Liver (tissue), 9 donors: ENCODE results near the gene DRC1. TPM values are rescaled to one million over a fixed set of nuclear protein-coding genes. Genes with fewer than 3 reads are reported as not detected.
"Not testable (repeated sequence)": the region's sequence is repeated elsewhere in the genome, so short reads cannot be mapped to it uniquely, and the experiment has no call there.

ENCODE experiments used
- DNase-seq: peaks from one replicate; pipeline ENCODE4 v3.0.0-alpha.2; 2017; ENCODE audit warnings: low spot score
- H3K27ac ChIP-seq, 2 donors: one replicate each; pipeline ENCODE4 v1.7.0; 2013; ENCODE audit warnings: inconsistent platforms in 2 of 2, low read length in 2 of 2, control low read depth in 1 of 2, low read depth in 1 of 2, mild to moderate bottlenecking in 1 of 2
- H3K27me3 ChIP-seq, 4 donors: one replicate each; pipeline versions ENCODE4 v1.6.1 to v1.7.0; 2013; ENCODE audit warnings: low read length in 3 of 4, inconsistent platforms in 1 of 4, mild to moderate bottlenecking in 1 of 4, moderate library complexity in 1 of 4; ENCODE audit not compliant: control insufficient read depth in 4 of 4, insufficient read depth in 4 of 4
- H3K36me3 ChIP-seq, 4 donors: one replicate each; pipeline versions ENCODE4 v1.6.1 to v1.7.0; 2013; ENCODE audit warnings: low read length in 3 of 4, mild to moderate bottlenecking in 3 of 4, low read depth in 1 of 4, moderate library complexity in 1 of 4; ENCODE audit not compliant: control insufficient read depth in 4 of 4, insufficient read depth in 3 of 4
- H3K4me1 ChIP-seq, 4 donors: one replicate each; pipeline versions ENCODE4 v1.6.1 to v1.7.0; 2013; ENCODE audit warnings: low read length in 3 of 4, mild to moderate bottlenecking in 3 of 4, moderate library complexity in 1 of 4; ENCODE audit not compliant: control insufficient read depth in 4 of 4, insufficient read depth in 4 of 4
- H3K4me3 ChIP-seq, 3 donors: one replicate each; pipeline versions ENCODE4 v1.6.1 to v1.7.0; 2013; ENCODE audit warnings: low read length in 3 of 3, control low read depth in 1 of 3, low read depth in 1 of 3, mild to moderate bottlenecking in 1 of 3
- H3K9ac ChIP-seq, 2 donors: one replicate each; pipeline ENCODE4 v1.7.0; 2013; ENCODE audit warnings: low read length in 2 of 2, mild to moderate bottlenecking in 2 of 2, moderate library complexity in 2 of 2, control low read depth in 1 of 2, low read depth in 1 of 2
- H3K9me3 ChIP-seq, 4 donors: one replicate each; pipeline versions ENCODE4 v1.6.1 to v1.7.0; 2013; ENCODE audit warnings: low read length in 3 of 4; ENCODE audit not compliant: control insufficient read depth in 4 of 4
- ATF3 ChIP-seq: IDR thresholded peaks from 2 replicates; pipeline ENCODE4 v1.6.1; 2016; ENCODE audit warnings: antibody characterized with exemption
- CTCF ChIP-seq: fragments of 150-350 bp; IDR thresholded peaks from 2 replicates; pipeline ENCODE4 v1.5.1; 2017; ENCODE audit warnings: improper control_type of control experiment, low read depth, low read length; ENCODE audit not compliant: missing input control
- EGR1 ChIP-seq, 2 donors: IDR thresholded peaks; 2 replicates each; pipeline ENCODE4 v1.6.1; 2016 to 2018; ENCODE audit warnings: antibody characterized with exemption in 2 of 2, low read depth in 2 of 2
- FOXA1 ChIP-seq: IDR thresholded peaks from 2 replicates; pipeline ENCODE4 v1.6.1; 2016; ENCODE audit warnings: antibody characterized with exemption
- FOXA2 ChIP-seq: IDR thresholded peaks from 2 replicates; pipeline ENCODE4 v1.6.1; 2016; ENCODE audit warnings: antibody characterized with exemption
- GABPA ChIP-seq, 2 donors: IDR thresholded peaks in 1 of 2; conservative IDR thresholded peaks in 1 of 2; 2 replicates each; pipeline ENCODE4 v1.6.1; 2016; ENCODE audit warnings: antibody characterized with exemption in 2 of 2, mild to moderate bottlenecking in 1 of 2, moderate library complexity in 1 of 2
- HNF4A ChIP-seq, 2 donors: conservative IDR thresholded peaks; 2 replicates each; pipeline ENCODE4 v1.6.1; 2016; ENCODE audit warnings: antibody characterized with exemption in 2 of 2, mild to moderate bottlenecking in 2 of 2
- JUND ChIP-seq, 2 donors: IDR thresholded peaks; 2 replicates each; pipeline ENCODE4 v1.6.1; 2016; ENCODE audit warnings: antibody characterized with exemption in 2 of 2
- NR2F2 ChIP-seq: IDR thresholded peaks from 2 replicates; pipeline ENCODE4 v1.6.1; 2016; ENCODE audit warnings: antibody characterized with exemption
- REST ChIP-seq: IDR thresholded peaks from 2 replicates; pipeline ENCODE4 v1.6.1; 2016; ENCODE audit warnings: antibody characterized with exemption, mild to moderate bottlenecking
- TAF1 ChIP-seq: conservative IDR thresholded peaks from 2 replicates; pipeline ENCODE4 v1.6.1; 2016; ENCODE audit warnings: antibody characterized with exemption, mild to moderate bottlenecking
- YY1 ChIP-seq: IDR thresholded peaks from 2 replicates; pipeline ENCODE4 v1.6.1; 2016; ENCODE audit warnings: antibody characterized with exemption, mild to moderate bottlenecking
- ZBTB33 ChIP-seq: IDR thresholded peaks from 2 replicates; pipeline ENCODE4 v1.6.1; 2016; ENCODE audit warnings: antibody characterized with exemption
- WGBS: extraction: QIAGEN DNeasy Blood & Tissue Kit; methylation state at CpG from one replicate; pipeline ENCODE4 v1.1.7; 2013; 5-methylcytosine and 5-hydroxymethylcytosine counted together
- polyA plus RNA-seq, 2 donors: library from polyadenylated mRNA; stranded (reverse) in 1 of 2; unstranded in 1 of 2; fragments of 200-250 nt in 1 of 2; fragments of >200 nt in 1 of 2; fragmentation: Nextera tagmentation in 1 of 2; extraction: Ambion mirVana in 1 of 2; gene quantifications; one replicate each; pipeline versions ENCODE4 v1.2.1 to v1.2.3, GENCODE V29; 2013 to 2015
- total RNA-seq, 2 donors: library from RNA; depleted of rRNA; stranded (reverse); fragments of >200 nt; gene quantifications; one replicate each; pipeline ENCODE4 v1.2.3, GENCODE V29; 2014
- donor health status: healthy.
- donor health status: healthy.
- donor health status: healthy.
- donor health status: healthy.
- donor health status: healthy.

DRC1 gene
- total RNA-seq = under 1 TPM in 1 of 2 donors, not detected in 1; 0.28 TPM
- not detected for polyA plus RNA-seq

GRCh38 chr2:26401739-26402541, at the start of gene DRC1:
TSS of gene DRC1 (plus strand) at chr2:26401920. CDS start at chr2:26401990, 70 bp downstream.
- TF ChIP-seq CTCF (no peak), ZBTB33 (no peak), EGR1 (IDR thresholded peaks at IDR 0.05; ENCODE audit: low read depth in 2 of 2) (no peak), HNF4A (conservative IDR thresholded peaks at IDR 0.05) (no peak), REST (no peak), FOXA1 (no peak), JUND (IDR thresholded peaks at IDR 0.05) (no peak), GABPA (IDR thresholded peaks at IDR 0.05 in 1 of 2, conservative IDR thresholded peaks at IDR 0.05 in 1 of 2) (no peak)
- H3K4me3 ChIP-seq = no peak within 1 kb of the TSS

GRCh38 chr2:26352892-26353291, 48.8 kb upstream of the DRC1 start:
- no peaks in the 10 kb centered on the region for H3K9me3 ChIP-seq
- TF ChIP-seq HNF4A (conservative IDR thresholded peaks at IDR 0.05) (no peak), GABPA (IDR thresholded peaks at IDR 0.05 in 1 of 2, conservative IDR thresholded peaks at IDR 0.05 in 1 of 2) (no peak), JUND (IDR thresholded peaks at IDR 0.05) (no peak), ATF3 (no peak), FOXA1 (no peak), NR2F2 (no peak), TAF1 (no peak), FOXA2 (no peak), YY1 (no peak)
- H3K27ac ChIP-seq = no peak overlapping the region
- H3K9ac ChIP-seq = no peak overlapping the region
- no peaks in the 10 kb centered on the region for H3K27me3 ChIP-seq
- WGBS = 99% methylated on average over 1 of the region's 1 CpG
- H3K36me3 ChIP-seq = peaks cover 0 to 5% (median 0%) of the 10 kb centered on the region in 4 donors
- no peak overlapping the region for H3K4me3 ChIP-seq
- peaks cover 3 to 6% (median 4%) of the 10 kb centered on the region in 4 donors for H3K4me1 ChIP-seq
- no peak for DNase-seq

More at GRCh38 chr2:26401739-26402541, at the start of gene DRC1:
- Histone ChIP-seq H3K27ac (no peak within 1 kb of the TSS), H3K9me3 (no peaks in the 10 kb centered on the region), H3K9ac (no peak within 1 kb of the TSS), H3K4me1 (peaks cover 0 to 4% (median 3%) of the 10 kb centered on the region in 4 donors), H3K36me3 (no peaks in the 10 kb centered on the region), H3K27me3 (no peaks in the 10 kb centered on the region)
- WGBS = 17% methylated on average over 63 of the region's 63 CpGs
- peak; percentile 59 for DNase-seq

- H3K27me3 ChIP-seq, H3K9ac ChIP-seq, DNase-seq, H3K27ac ChIP-seq, H3K9me3 ChIP-seq, H3K4me1 ChIP-seq, H3K4me3 ChIP-seq, H3K36me3 ChIP-seq: not testable (repeated sequence)
- 98% methylated on average over 16 of the region's 16 CpGs for WGBS
Measured at GRCh38 chr2:26354469-26354868, 47.3 kb upstream of the DRC1 start.
